ENCODE measurements around the gene MEIS3. TPM values are rescaled to one million over a fixed set of nuclear protein-coding genes. Genes with fewer than 3 reads are reported as not detected.

The MEIS3 gene
- total RNA-seq, 3 donors from 2014 or later (not counting 1 experiment from before 2014, with no cell fraction given) = not detected

DNA sequence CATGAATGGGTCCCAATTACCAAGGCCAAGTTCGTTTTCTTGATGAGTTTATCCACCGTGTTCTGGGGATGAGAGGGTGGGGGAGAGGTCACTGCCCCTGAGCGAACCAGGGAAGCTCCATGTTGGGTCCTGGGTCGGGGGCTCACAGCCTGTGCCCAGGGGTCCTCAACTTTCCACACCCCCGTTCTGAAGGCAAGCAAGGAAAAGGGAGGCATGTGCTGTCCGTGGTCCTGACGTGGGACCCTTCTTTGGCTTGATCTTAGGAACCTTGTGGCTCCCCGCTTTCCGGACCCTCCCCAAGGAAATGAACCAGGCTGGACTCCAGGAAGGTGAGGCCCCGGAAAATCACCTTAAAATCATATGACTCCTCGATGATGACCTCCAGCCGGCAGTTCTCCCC is 18.2 kb upstream of the MEIS3 start:
- TF ChIP-seq, protein P1, sequence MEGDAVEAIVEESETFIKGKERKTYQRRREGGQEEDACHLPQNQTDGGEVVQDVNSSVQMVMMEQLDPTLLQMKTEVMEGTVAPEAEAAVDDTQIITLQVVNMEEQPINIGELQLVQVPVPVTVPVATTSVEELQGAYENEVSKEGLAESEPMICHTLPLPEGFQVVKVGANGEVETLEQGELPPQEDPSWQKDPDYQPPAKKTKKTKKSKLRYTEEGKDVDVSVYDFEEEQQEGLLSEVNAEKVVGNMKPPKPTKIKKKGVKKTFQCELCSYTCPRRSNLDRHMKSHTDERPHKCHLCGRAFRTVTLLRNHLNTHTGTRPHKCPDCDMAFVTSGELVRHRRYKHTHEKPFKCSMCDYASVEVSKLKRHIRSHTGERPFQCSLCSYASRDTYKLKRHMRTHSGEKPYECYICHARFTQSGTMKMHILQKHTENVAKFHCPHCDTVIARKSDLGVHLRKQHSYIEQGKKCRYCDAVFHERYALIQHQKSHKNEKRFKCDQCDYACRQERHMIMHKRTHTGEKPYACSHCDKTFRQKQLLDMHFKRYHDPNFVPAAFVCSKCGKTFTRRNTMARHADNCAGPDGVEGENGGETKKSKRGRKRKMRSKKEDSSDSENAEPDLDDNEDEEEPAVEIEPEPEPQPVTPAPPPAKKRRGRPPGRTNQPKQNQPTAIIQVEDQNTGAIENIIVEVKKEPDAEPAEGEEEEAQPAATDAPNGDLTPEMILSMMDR (IDR thresholded peaks at IDR 0.05) = no peak
- WGBS (ENCODE audit: insufficient coverage) = 43% methylated on average over 10 of the region's 12 CpGs
- Mint-ChIP-seq H3K36me3 (no peaks in the 10 kb centered on the region), H3K27ac (no peak overlapping the region), H3K4me3 (no peak overlapping the region), H3K4me1 (peaks cover 12 to 13% of the 10 kb centered on the region in 2 donors), H3K27me3 (ENCODE audit: low read depth in 2 of 2) (peaks cover 51 to 63% of the 10 kb centered on the region in 2 donors), H3K9me3 (no peaks in the 10 kb centered on the region)
- DNase-seq (no peak), ATAC-seq (no peak)
- intact Hi-C loops (cut with micrococcal nuclease) = loop anchor here (2.0 to 5.0 kb wide), 2 partner anchors 80 to 261 kb away; partner anchors contain the start of gene NAPA
- H3K36me3 ChIP-seq (ENCODE audit: control insufficient read depth, insufficient read depth, low read length) = no peaks in the 10 kb centered on the region
- H3K4me1 ChIP-seq (ENCODE audit: control insufficient read depth, insufficient read depth, low read length) = peaks cover 4% of the 10 kb centered on the region
- H3K4me3 ChIP-seq (ENCODE audit: low read length) = no peak overlapping the region
- H3K27me3 ChIP-seq (ENCODE audit: control insufficient read depth, insufficient read depth, low read length) = peaks cover 3% of the 10 kb centered on the region
- H3K9me3 ChIP-seq (ENCODE audit: control insufficient read depth, insufficient read depth, low read length) = no peaks in the 10 kb centered on the region
- no peak overlapping the region for H3K27ac ChIP-seq (ENCODE audit: low read length)

DNA sequence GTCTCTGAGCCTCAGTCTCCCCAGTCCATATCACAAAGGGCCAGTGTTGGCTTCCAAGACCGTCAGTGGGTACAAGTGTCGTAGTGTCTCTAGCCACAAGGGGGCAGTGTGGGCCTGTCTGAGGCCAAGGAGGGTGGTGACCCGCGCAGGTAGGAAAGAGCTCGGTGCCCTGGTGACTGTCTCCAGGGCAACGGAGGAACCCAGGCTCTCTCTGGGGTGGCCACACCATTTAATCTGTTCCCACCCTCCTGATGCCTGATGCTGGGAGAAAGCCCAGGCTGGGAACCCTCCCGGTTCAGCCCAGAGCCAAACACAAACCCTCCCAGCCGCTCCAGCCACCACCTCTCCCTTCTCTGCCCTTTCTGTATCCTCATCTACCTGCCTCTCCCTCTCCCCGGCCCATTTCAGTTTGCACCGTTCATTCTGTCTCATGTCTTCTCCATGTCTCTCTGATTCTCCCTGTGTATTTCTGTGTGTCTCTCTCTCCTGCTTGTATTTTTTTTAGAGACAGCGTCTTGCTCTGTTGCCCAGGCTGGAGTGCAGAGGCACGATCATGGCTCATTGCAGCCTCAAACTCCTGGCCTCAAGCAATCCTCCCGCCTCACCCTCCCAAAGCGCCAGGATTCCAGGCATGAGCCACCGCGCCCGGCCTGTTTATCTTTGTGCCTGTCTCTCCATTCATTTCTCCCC is 17.5 kb upstream of the MEIS3 start:
- Mint-ChIP-seq H3K27ac (peak overlapping the region in 1 of 2 donors; percentile 15), H3K27me3 (ENCODE audit: low read depth in 2 of 2) (peaks cover 51 to 65% of the 10 kb centered on the region in 2 donors), H3K36me3 (no peaks in the 10 kb centered on the region), H3K4me3 (no peak overlapping the region), H3K9me3 (no peaks in the 10 kb centered on the region), H3K4me1 (peaks cover 12 to 13% of the 10 kb centered on the region in 2 donors)
- peak; percentile 92 to 99 (median 98) for ATAC-seq
- peak; percentile 81 to 92 for DNase-seq
- TF ChIP-seq, protein P1 (IDR thresholded peaks at IDR 0.05) = peak; percentile 82
- intact Hi-C loops (cut with micrococcal nuclease) = loop anchor here (1.0 to 5.0 kb wide), 4 partner anchors 80 to 306 kb away; partner anchors contain the start of gene NAPA
- Histone ChIP-seq H3K4me3 (ENCODE audit: low read length) (no peak overlapping the region), H3K27ac (ENCODE audit: low read length) (no peak overlapping the region), H3K9me3 (ENCODE audit: control insufficient read depth, insufficient read depth, low read length) (no peaks in the 10 kb centered on the region), H3K27me3 (ENCODE audit: control insufficient read depth, insufficient read depth, low read length) (peaks cover 3% of the 10 kb centered on the region), H3K36me3 (ENCODE audit: control insufficient read depth, insufficient read depth, low read length) (no peaks in the 10 kb centered on the region), H3K4me1 (ENCODE audit: control insufficient read depth, insufficient read depth, low read length) (peaks cover 4% of the 10 kb centered on the region)
- 37% methylated on average over 17 of the region's 17 CpGs for WGBS (ENCODE audit: insufficient coverage)

DNA sequence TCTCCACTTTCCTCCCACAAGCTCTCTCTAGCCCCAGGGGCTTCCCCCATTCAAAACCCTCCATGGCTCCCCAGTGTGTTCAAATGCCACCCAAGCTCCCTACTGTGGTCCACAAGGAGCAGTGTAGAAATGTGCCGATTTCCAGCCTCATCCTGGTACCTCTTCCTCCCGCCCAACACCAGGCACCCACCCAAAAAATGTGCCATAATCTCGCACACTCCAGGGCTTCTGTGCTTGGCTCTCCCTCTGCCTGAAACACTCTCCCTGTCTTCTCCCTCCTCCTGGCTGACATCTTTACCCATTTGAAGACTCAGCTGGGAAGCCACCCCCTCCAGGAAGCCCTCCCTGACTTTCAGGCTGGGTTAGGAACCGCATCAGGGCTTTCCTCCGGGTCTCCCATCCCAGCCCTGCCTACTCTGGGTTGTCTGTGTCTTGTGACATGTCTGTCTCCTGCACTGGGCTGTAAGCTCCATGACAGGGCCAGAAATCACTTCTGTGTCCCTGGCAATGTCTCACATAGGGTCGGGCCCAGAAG is 16.6 kb upstream of the MEIS3 start:
- H3K4me1 Mint-ChIP-seq = peaks cover 12 to 13% of the 10 kb centered on the region in 2 donors
- DNase-seq (no peak), ATAC-seq (no peak)
- Histone ChIP-seq H3K9me3 (ENCODE audit: control insufficient read depth, insufficient read depth, low read length) (no peaks in the 10 kb centered on the region), H3K27me3 (ENCODE audit: control insufficient read depth, insufficient read depth, low read length) (peaks cover 8% of the 10 kb centered on the region), H3K4me1 (ENCODE audit: control insufficient read depth, insufficient read depth, low read length) (peaks cover 4% of the 10 kb centered on the region), H3K4me3 (ENCODE audit: low read length) (no peak overlapping the region), H3K36me3 (ENCODE audit: control insufficient read depth, insufficient read depth, low read length) (no peaks in the 10 kb centered on the region), H3K27ac (ENCODE audit: low read length) (no peak overlapping the region)
- H3K36me3 Mint-ChIP-seq = no peaks in the 10 kb centered on the region
- H3K27ac Mint-ChIP-seq = no peak overlapping the region
- H3K27me3 Mint-ChIP-seq (ENCODE audit: low read depth in 2 of 2) = peaks cover 48 to 61% of the 10 kb centered on the region in 2 donors
- WGBS (ENCODE audit: insufficient coverage) = 83% methylated on average over 6 of the region's 6 CpGs
- intact Hi-C loops (cut with micrococcal nuclease) = loop anchor here (1.0 to 5.0 kb wide), 4 partner anchors 81 to 307 kb away; partner anchors contain the start of gene NAPA
- no peak overlapping the region for H3K4me3 Mint-ChIP-seq
- H3K9me3 Mint-ChIP-seq = no peaks in the 10 kb centered on the region
- TF ChIP-seq, protein P1 (IDR thresholded peaks at IDR 0.05) = no peak
